ENCODE data around the gene CCPG1.
"Not testable (repeated sequence)": the region's sequence is repeated elsewhere in the genome, so short reads cannot be mapped to it uniquely, and the experiment has no call there.

Gene CCPG1

GRCh38 chr15:55408012-55408928 is at the start of gene CCPG1, which contains the start of gene PIERCE2:
Gene CCPG1, minus strand, starts transcription at chr15:55408359. Its CDS starts 18,935 bp downstream, at chr15:55389424.
Gene PIERCE2, plus strand, starts transcription at chr15:55408495. Its CDS starts 274 bp downstream, at chr15:55408769.
- DNase-seq (ENCODE audit: low spot score): peak; percentile 87

- no peak for DNase-seq (ENCODE audit: low spot score)
These were observed 49.4 kb upstream of the CCPG1 start for GRCh38 chr15:55457401-55458022.

GRCh38 chr15:55447030-55447394 is 38.9 kb upstream of the CCPG1 start:
- DNase-seq (ENCODE audit: low spot score): not testable (repeated sequence)

- DNase-seq (ENCODE audit: low spot score): not testable (repeated sequence)
These were observed 38.3 kb upstream of the CCPG1 start for GRCh38 chr15:55446379-55447029.

GRCh38 chr15:55445936-55446335 is 37.8 kb upstream of the CCPG1 start:
- DNase-seq (ENCODE audit: low spot score): not testable (repeated sequence)

- not testable (repeated sequence) for DNase-seq (ENCODE audit: low spot score)
These were observed 35.0 kb upstream of the CCPG1 start for GRCh38 chr15:55443141-55443540.

GRCh38 chr15:55434989-55435825 is 27.0 kb upstream of the CCPG1 start:
- DNase-seq (ENCODE audit: low spot score): peak; percentile 54

- DNase-seq (ENCODE audit: low spot score): no peak
These were observed 13.9 kb upstream of the CCPG1 start for GRCh38 chr15:55422089-55422488.

GRCh38 chr15:55420171-55420866 is 12.2 kb upstream of the CCPG1 start:
- no peak for DNase-seq (ENCODE audit: low spot score)

- DNase-seq (ENCODE audit: low spot score): not testable (repeated sequence)
These were observed 9.5 kb upstream of the CCPG1 start for GRCh38 chr15:55417678-55418077.

- not testable (repeated sequence) for DNase-seq (ENCODE audit: low spot score)
These were observed 817 bp upstream of the CCPG1 start for GRCh38 chr15:55408976-55409375.

- peak; percentile 25 for DNase-seq (ENCODE audit: low spot score)
These were observed 604 bp downstream of the CCPG1 start for GRCh38 chr15:55407498-55408011.

- peak; percentile 33 for DNase-seq (ENCODE audit: low spot score)
These were observed 4.6 kb downstream of the CCPG1 start for GRCh38 chr15:55403531-55403930.

GRCh38 chr15:55402707-55403106 is 5.5 kb downstream of the CCPG1 start:
- DNase-seq (ENCODE audit: low spot score): no peak

GRCh38 chr15:55401786-55402246 is 6.3 kb downstream of the CCPG1 start:
- no peak for DNase-seq (ENCODE audit: low spot score)

- DNase-seq (ENCODE audit: low spot score): not testable (repeated sequence)
These were observed 8.1 kb downstream of the CCPG1 start for GRCh38 chr15:55400050-55400449.

GRCh38 chr15:55398243-55398642 is 9.9 kb downstream of the CCPG1 start:
- no peak for DNase-seq (ENCODE audit: low spot score)

- DNase-seq (ENCODE audit: low spot score): no peak
These were observed 13.5 kb downstream of the CCPG1 start for GRCh38 chr15:55394694-55395093.

- DNase-seq (ENCODE audit: low spot score): no peak
These were observed 18.9 kb downstream of the CCPG1 start for GRCh38 chr15:55389264-55389607.

GRCh38 chr15:55387027-55387426 is 21.1 kb downstream of the CCPG1 start:
- no peak for DNase-seq (ENCODE audit: low spot score)

- DNase-seq (ENCODE audit: low spot score): no peak
These were observed 24.5 kb downstream of the CCPG1 start for GRCh38 chr15:55383687-55384086.

All from HuH-7 (cell line).